Stimulated activated CD8-positive, alpha-beta memory T cell treated with anti-CD3 and anti-CD28 coated beads, Interleukin-15, amount 100 ng/mL, for 48 hours (primary cell): ENCODE results near the gene TYR.
"Not testable (repeated sequence)": the region's sequence is repeated elsewhere in the genome, so short reads cannot be mapped to it uniquely, and the experiment has no call there.

ENCODE experiments used
- DNase-seq, 2 donors: peaks; one replicate each; pipeline ENCODE4 v3.0.0-alpha.2; 2020; ENCODE audit warnings: low read depth in 2 of 2

TYR gene

DNA sequence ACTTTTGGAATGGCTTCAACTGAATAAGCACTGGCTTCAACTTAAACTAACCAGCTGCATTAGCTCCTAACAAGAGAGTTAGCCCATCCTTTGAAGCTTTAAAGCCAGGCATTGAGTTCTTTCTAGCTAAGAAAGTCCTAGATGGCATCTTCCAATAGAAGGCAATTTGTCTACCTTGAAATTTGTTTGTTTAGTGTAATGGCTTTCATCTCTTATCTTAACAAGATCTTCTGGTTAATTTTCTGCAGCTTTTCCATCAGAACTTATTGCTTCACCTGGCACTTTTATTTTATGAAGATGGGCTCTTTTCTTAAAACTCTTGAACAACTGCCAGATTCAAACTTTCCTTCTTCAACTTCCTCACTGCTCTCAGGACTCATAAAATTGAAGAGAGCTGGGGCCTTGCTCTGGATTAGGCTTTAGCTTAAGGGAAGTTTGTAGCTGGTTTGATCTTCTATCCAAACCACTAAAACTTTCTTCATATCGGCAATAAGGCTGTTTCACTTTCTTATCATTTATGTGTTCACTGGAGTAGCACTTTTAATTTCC, 94.9 kb downstream of the TYR start:
- not testable (repeated sequence) for DNase-seq

DNA sequence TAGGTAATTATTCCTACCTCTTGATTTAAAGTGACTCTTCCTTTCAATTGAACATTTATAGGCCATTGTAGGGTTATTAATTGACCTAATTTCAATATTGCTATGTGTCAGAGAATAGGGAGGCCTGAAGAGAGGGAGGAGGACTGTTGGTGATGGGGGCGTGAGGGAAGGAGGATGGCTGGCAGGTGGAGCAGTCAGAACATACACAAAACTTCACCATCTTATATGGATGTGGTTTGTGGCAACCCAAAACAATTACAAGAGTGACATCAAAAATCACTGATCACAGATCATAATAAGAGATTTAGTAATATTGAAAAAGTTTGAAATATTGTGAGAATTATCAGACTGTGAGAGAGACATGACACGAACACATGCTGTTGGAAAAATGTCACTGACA, 95.5 kb downstream of the TYR start:
- not testable (repeated sequence) for DNase-seq

GRCh38 chr11:89275966-89276365, 98.3 kb downstream of the TYR start:
- DNase-seq: no peak

DNA sequence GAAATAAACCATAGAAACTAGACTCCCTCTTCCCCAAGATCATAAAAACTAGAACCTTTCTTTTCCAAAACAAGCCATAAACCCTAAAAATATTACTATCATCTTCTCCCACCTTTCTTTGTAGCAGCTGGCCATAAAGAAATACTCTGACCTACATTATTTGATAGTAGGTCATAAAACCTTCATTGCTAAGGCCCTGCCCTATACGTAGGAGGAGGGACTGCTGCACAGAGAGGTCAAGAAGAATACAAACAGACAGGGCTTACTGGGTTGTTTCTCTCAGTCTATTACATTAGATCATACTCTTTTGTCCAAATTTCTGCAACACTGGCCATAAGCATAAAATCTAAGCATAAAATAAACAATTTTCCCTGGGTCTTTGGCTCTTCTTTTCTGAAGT, 101.5 kb downstream of the TYR start:
- no peak for DNase-seq

DNA sequence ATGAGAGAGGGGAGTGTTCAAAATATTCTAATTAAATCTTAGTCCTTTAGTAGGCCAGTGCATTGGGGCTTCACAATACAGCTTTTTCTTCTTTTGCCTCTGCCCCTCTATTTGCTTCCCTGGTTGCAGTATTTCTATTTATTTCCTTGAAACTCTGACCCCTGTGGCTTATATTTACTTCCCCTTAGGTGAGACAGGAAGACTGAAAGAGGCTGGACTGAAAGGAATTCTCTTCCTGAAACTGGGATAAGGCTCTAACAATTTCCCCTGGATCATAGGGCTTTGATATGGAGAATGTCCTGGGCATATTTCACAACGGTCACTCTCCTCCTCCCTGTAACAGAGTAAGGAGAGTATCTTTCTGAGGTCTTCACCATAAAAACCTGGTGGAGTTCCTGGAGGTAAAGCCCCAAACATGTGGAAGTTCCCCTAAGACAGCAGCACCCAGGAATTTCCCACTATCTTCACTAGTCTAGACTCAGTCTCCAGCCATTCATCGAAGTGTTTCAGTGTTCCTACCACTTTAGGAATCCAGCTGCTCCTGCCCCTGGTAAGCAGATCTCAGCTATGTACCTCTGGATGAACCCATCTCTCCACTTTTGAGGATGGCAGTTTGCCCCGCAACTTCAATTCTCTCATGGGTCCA, 103.5 kb downstream of the TYR start:
- DNase-seq: not testable (repeated sequence)

GRCh38 chr11:89286601-89287000, 108.9 kb downstream of the TYR start:
- not testable (repeated sequence) for DNase-seq

DNA sequence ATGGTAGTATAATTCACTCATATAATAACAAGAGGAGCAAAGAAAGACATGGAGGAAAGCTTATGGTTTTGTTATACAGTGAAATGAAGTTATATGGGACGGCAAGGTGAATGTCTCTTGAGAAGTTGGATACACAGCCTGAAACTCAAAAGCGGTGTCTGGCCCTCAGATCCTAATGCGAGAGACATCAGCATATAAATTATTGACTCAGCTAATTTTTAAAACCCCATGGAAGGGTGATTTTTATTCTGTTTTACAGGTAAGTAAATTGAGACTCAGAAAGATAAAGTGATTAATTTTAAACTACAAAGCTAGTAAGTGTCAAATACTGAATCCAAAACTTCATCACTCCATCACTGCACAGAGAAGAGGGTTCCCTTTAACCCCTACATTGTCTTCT, 110.3 kb downstream of the TYR start:
- DNase-seq: not testable (repeated sequence)

GRCh38 chr11:89293965-89294679, 116.4 kb downstream of the TYR start:
- DNase-seq: no peak

DNA sequence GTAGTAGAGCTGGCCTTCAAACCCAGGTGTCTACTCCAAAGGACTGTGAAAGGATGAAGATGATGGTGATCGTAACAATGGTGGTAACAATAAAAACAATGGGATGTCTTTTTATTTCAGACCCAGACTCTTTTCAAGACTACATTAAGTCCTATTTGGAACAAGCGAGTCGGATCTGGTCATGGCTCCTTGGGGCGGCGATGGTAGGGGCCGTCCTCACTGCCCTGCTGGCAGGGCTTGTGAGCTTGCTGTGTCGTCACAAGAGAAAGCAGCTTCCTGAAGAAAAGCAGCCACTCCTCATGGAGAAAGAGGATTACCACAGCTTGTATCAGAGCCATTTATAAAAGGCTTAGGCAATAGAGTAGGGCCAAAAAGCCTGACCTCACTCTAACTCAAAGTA, 117.3 kb downstream of the TYR start:
- DNase-seq: not testable (repeated sequence)

DNA sequence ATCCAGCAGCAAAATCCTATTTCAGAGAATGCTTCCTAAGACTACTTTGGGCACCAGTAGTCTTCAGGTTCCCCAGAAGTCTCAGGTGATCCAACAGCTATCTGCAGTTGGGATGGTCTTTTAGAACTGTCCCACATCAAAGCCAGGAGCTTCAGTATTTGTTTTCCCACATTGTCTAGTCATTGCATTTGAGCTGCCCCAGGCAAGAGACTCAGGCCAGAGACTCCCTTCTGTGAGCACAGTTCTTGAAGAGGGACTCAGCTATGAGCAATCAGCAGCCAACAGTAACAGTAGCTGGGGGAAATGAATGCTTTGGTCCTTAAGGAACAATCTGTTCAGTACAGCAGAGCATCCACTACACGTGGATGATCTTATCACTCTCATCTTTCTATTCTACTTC, 125.4 kb downstream of the TYR start:
- not testable (repeated sequence) for DNase-seq

DNA sequence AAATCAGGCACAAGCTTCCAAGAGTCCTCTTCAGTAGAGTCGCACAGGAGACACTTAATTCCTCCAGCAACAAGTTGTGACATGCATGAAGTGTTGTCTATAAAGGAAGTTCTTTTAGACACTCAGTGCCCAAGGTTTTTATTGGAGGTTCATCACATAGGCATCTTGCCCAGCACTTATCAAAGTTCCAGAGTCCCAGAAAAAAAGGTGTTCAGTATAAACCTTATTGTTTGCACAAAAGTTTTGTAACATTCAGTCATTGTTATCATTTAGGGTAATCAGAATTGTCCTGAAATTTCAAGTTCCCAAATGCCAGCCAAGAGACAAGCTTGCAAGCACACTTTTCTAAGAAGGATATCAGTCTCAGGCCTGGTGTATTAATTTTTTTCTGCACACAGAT, 130.6 kb downstream of the TYR start:
- not testable (repeated sequence) for DNase-seq

DNA sequence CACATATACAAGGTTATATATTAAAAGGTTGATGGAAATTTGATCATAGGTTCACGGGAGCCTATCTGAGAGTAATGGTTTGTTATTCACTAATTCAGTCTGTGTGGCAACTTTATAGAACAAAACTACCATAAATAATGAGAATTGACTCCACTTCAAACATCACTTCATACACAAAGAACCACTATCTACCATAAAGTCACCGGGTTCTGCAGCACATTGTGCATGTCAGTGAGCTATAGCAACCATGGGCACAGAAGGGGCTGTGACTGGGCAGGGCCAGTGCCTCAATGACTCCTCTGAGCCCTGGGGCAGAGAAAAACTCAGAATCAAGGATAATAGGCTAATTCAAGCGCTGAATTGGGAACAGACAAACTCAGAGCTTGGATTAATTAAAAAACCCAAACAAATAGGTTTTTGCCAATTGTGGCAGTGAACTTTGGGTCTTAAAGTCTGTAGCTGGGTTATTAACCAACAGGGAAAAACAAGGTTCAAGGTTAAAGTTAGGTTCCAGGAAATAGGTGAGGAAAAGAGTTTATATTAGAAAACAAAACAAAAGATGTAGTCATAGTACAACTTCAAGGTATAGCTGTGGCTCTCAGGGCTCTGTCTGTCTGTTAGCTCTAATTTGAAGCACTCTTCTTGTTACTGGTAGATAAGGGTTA, 131.8 kb downstream of the TYR start:
- DNase-seq: not testable (repeated sequence)

DNA sequence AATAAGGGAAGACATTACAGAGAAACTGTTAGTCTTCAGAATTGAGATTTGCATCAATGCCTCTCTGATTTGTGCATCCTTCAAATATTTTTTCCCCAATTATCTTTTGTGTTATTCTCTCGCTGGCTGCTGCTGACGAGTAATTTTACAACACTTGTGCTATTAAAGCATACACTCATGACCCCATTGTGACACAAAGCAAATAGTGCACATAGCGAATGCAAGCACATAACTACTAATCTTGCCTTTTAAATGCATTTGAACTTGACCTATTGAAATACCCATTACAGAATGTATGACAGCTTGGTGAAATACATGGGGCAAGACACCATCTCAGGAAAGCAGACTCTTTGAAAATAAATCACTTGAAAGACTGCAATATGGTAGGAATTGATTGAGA, 132.9 kb downstream of the TYR start:
- DNase-seq: not testable (repeated sequence)

DNA sequence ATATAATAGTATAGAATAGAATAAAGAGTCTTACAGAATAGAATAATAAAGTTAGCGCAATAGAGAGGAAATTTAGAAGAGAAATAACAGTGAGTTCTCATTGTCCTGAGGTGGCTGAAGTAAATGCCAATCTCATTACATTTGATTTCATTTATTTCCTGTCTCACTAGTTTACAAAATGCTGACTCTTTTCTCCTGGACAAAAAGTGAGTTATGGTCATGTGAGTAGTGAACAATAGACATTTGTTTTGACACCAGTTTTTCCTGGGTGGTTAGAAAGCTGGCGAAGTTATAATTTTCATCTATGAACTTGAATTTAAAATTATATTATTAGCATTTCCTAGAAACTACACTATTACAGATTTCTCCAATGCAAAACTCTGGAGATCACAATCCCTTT, 143.7 kb downstream of the TYR start:
- DNase-seq: no peak

GRCh38 chr11:89327885-89328284, 150.2 kb downstream of the TYR start:
- no peak for DNase-seq

DNA sequence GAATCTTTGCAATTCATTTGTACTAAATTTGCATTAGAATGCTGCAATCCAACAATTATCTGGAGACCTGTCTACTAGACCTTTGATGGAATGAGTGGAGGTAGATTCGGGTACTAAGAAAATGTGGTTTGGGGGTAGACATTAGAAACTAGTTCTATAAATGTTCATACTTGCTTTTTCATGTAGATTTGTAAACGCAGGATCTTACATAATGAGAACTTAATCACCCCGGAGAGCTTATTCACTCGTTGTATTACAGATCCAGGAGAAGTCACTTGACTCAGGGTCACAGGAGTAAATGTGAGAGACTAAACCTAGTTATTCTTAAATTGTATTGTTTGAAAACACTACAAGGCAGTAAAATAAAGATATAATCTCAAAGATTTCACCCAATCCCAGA, 154.3 kb downstream of the TYR start:
- not testable (repeated sequence) for DNase-seq

- DNase-seq: not testable (repeated sequence)
Observed at GRCh38 chr11:89333704-89334103, 156.0 kb downstream of the TYR start.

GRCh38 chr11:89337100-89337650, 159.5 kb downstream of the TYR start:
- not testable (repeated sequence) for DNase-seq

GRCh38 chr11:89338073-89338472, 160.4 kb downstream of the TYR start:
- DNase-seq: not testable (repeated sequence)

GRCh38 chr11:89340450-89340849, 162.8 kb downstream of the TYR start:
- not testable (repeated sequence) for DNase-seq

DNA sequence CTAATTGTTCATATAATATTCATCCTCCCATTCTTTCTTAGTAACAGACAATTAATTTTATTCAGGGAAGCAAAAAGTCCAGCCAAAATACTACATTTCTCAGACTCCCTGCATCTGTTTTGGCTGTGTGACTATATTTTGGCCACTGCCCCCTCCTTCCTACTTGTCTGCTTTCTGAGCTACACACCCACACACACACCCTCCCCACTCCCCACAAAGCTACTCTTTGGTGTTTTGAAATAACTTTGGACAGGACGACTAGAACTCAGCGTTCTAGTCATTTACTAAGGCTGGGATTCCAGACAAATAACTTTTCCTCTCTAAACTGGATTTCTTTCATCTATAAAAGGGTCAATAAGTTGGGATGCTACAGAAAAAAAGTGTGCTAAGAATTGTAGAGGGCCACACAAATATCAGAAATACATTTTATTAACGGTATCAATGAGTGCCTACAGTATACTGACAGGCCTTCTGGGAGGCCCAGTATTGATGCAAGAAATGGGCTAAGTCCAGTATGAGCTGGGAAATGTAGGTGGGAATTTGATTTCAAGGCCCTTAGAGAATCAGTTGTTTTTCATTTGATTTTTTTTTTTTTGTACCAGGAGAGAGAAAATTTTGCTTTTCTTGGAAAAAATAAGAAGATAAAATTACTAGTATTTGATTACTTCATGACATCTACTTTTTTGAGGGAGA, 165.4 kb downstream of the TYR start:
- DNase-seq: not testable (repeated sequence)
